ENCODE measurements around the gene PNMA1. TPM values are rescaled to one million over a fixed set of nuclear protein-coding genes. Genes with fewer than 3 reads are reported as not detected.

PNMA1 gene, protein sequence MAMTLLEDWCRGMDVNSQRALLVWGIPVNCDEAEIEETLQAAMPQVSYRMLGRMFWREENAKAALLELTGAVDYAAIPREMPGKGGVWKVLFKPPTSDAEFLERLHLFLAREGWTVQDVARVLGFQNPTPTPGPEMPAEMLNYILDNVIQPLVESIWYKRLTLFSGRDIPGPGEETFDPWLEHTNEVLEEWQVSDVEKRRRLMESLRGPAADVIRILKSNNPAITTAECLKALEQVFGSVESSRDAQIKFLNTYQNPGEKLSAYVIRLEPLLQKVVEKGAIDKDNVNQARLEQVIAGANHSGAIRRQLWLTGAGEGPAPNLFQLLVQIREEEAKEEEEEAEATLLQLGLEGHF
- 56.9 to 62.2 TPM (median 59.3 TPM) in 5 replicates for total RNA-seq (2022; extraction: Qiagen RNA extraction)

DNA sequence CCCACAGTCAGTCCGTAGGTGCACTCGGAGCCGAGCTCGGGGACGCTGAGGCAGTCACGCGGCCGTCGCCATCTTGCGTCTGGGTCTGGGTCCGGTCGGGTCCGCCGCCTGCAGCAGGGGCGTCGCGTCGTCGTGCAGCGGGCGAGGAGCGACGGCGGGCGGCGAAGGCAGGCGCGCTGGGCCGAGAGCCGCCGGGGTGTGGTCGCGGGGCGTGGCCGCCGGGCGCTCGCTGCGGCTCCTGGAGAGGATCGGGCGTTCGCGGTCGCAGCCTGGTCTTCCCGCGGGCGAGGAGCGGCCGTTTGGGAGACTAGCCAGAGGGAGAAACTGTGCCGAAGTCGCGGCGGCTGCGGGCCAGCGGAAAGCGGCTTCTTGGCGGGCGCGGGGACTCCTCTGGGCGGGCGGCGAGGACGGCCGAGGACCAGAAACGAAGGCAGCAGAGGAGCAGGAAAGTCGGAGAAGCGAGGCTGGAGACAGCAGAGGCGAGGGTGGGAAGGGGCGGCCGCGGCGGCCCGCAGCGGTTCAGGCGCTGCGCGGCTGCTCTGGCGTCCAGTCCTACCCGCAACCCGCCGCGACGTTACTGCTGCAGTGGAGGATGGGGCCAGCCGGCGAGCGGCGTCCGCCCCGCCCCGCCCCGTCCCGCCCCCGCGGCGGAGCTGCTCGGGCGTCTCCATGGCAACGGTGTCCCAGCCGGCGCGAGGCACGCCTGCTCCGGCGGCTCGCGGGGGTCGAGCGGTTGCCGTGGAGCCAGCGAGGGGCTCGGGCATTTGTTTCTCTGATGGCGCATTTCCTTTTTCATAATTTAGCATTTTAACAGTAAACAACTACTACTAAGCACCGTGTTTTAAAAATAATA lies at the start of gene PNMA1:
TSS of gene PNMA1 (minus strand) at position 582 of the 853 bp plus-strand sequence. CDS start 745 bp downstream, outside the sequence.

Other genes with a start within 250 kb of the PNMA1 start
- 19.1 to 25.2 TPM (median 24.4 TPM) in 5 replicates for gene RIOX1, start 223.5 kb downstream of the PNMA1 start, total RNA-seq (2022; extraction: Qiagen RNA extraction)
- 6.0 to 8.8 TPM (median 7.8 TPM) in 5 replicates for gene ACOT1, start 177.2 kb downstream of the PNMA1 start, total RNA-seq (2022; extraction: Qiagen RNA extraction)
- 0.05 to 0.26 TPM (median 0.18 TPM) in 3 of 5 replicates, not detected in the others for gene HEATR4, start 155.4 kb downstream of the PNMA1 start, total RNA-seq (2022; extraction: Qiagen RNA extraction)
- gene ACOT2, start 145.2 kb downstream of the PNMA1 start, total RNA-seq (2022; extraction: Qiagen RNA extraction), result 42.3 to 55.0 TPM (median 54.1 TPM) in 5 replicates
- 1.8 to 2.0 TPM (median 1.9 TPM) in 5 replicates for gene ACOT4, start 122.5 kb downstream of the PNMA1 start, total RNA-seq (2022; extraction: Qiagen RNA extraction)
- gene ACOT6, start 101.9 kb downstream of the PNMA1 start, total RNA-seq (2022; extraction: Qiagen RNA extraction), result not detected in 5 replicates
- gene DNAL1, start 69.4 kb downstream of the PNMA1 start, total RNA-seq (2022; extraction: Qiagen RNA extraction), result 7.4 to 12.5 TPM (median 10.2 TPM) in 5 replicates
- 7.0 to 10.2 TPM (median 8.4 TPM) in 5 replicates for gene PTGR2, start 137.4 kb upstream of the PNMA1 start, total RNA-seq (2022; extraction: Qiagen RNA extraction)
- gene ZNF410, start 172.5 kb upstream of the PNMA1 start, total RNA-seq (2022; extraction: Qiagen RNA extraction), result 42.4 to 52.2 TPM (median 45.7 TPM) in 5 replicates
- gene FAM161B, start 235.7 kb upstream of the PNMA1 start, total RNA-seq (2022; extraction: Qiagen RNA extraction), result 1.4 to 1.7 TPM (median 1.6 TPM) in 5 replicates
- 23.4 to 27.8 TPM (median 26.1 TPM) in 5 replicates for gene COQ6, start 235.9 kb upstream of the PNMA1 start, total RNA-seq (2022; extraction: Qiagen RNA extraction)

Measured in A549 treated with Mapracorat at 1 μM for 4 hours (cell line).